Thyroid gland (tissue), 4 donors: Measurements from ENCODE around the gene ASCC3. TPM values are rescaled to one million over a fixed set of nuclear protein-coding genes. Genes with fewer than 3 reads are reported as not detected.

Experiments
- DNase-seq, 2 donors: peaks; one replicate each; pipeline ENCODE4 v3.0.0-alpha.2; 2019
- H3K27ac ChIP-seq, 3 donors: fragments of 200-600 bp; sonication (generic); 1 replicate in 2 of 3; 2 replicates in 1 of 3; pipeline ENCODE4 v1.5.1; 2016 to 2019; ENCODE audit warnings: mild to moderate bottlenecking in 1 of 3, moderate library complexity in 1 of 3
- H3K27me3 ChIP-seq: fragments of 200-600 bp; sonication (generic); one replicate; pipeline ENCODE4 v1.5.1; 2019
- H3K36me3 ChIP-seq, 2 donors: fragments of 200-600 bp; sonication (generic); one replicate each; pipeline ENCODE4 v1.5.1; 2016 to 2019
- H3K4me1 ChIP-seq, 2 donors: fragments of 200-600 bp; sonication (generic); one replicate each; pipeline ENCODE4 v1.5.1; 2017 to 2019
- H3K4me3 ChIP-seq, 3 donors: fragments of 200-600 bp; sonication (generic); replicated peaks in 1 of 3; 1 replicate in 2 of 3; 2 replicates in 1 of 3; pipeline ENCODE4 v1.5.1; 2016; ENCODE audit warnings: mild to moderate bottlenecking in 1 of 3
- H3K9me3 ChIP-seq: fragments of 200-600 bp; sonication (generic); one replicate; pipeline ENCODE4 v1.5.1; 2017
- CTCF ChIP-seq, 6 experiments: fragments of 200-600 bp in 3 of 6; fragments of 450-650 bp in 3 of 6; sonication (generic) in 3 of 6; IDR thresholded peaks; one replicate each; pipeline ENCODE4 v1.5.1; 2016 to 2019; ENCODE audit warnings: antibody characterized with exemption in 6 of 6, mild to moderate bottlenecking in 2 of 6, inconsistent platforms in 1 of 6, moderate library complexity in 1 of 6
- POLR2A ChIP-seq, 2 donors: fragments of 450-650 bp; IDR thresholded peaks; one replicate each; pipeline ENCODE4 v1.6.1; 2017; ENCODE audit warnings: antibody characterized with exemption in 2 of 2, mild to moderate bottlenecking in 2 of 2, moderate library complexity in 1 of 2
- WGBS, 2 donors: methylation state at CpG; one replicate each; pipeline ENCODE4 v1.1.5; 2017; 5-methylcytosine and 5-hydroxymethylcytosine counted together
- intact Hi-C: fragments of 100-400 bp; cut with DNase I; formaldehyde crosslinking; loops from one replicate; pipeline ENCODE4 v1.15.1; 2023
- total RNA-seq, 4 donors: library from RNA; depleted of rRNA; stranded (reverse); fragments of >200 nt; gene quantifications; one replicate each; pipeline ENCODE4 v1.2.3, GENCODE V29; 2016

Gene ASCC3
- total RNA-seq, 4 donors from 2014 or later = 27.3 to 40.1 (median 33.8) TPM

DNA sequence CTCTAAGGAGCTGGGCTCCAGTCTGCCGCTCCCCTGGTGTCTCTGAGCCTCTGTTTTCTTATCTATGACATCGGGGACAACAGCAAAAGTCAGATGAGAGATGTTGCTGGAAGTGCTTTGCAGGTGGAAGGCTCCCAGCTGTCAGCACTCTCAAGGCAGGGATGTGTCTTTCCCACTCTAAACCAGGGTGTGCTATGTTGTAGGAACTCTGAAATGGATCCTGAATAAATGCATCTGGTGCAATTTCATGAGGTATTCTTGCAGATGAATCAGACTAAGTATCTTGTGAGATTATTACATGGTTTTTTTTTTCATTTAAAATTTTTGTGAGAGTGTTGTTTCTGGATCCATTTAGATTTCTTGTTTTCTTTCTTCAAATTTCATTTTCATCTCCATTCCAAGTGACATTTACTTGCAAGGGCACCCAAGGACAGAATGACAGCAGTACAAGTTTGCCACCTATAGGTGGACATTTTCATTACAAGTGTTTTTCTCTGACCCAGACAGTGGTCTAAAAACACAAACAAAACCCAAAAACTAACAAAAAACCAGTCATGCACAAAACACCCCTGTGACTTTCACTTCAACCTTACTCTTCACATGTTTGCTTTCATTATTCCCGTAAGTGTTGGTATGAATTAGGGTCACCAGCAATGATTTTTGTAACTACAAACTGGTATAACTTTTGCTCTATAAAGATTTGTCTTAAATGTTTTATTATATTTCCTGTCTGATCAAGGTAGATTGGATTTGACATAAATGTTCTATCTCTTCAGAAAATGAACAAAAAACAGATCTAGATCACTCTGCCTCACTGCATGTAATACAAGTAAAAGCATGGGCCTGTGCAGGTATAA is 401.7 kb downstream of the ASCC3 start:
- no peak overlapping the region for H3K4me3 ChIP-seq
- no peak overlapping the region for H3K27ac ChIP-seq
- H3K4me1 ChIP-seq = peaks cover 0 to 11% of the 10 kb centered on the region in 2 donors
- no peak for TF ChIP-seq POLR2A (IDR thresholded peaks at IDR 0.05)
- peak in 5 of 6 experiments; percentile 37 to 86 (median 69) for TF ChIP-seq CTCF (IDR thresholded peaks at IDR 0.05)
- WGBS, 2 donors = 54 to 67% methylated on average over 3 of the region's 3 CpGs
- H3K36me3 ChIP-seq = no peaks in the 10 kb centered on the region
- no peak for DNase-seq
- no peaks in the 10 kb centered on the region for H3K9me3 ChIP-seq
- intact Hi-C loops = loop anchor here (5.0 kb wide), 1 partner anchor 362 kb away; no protein-coding TSS in a partner anchor
- H3K27me3 ChIP-seq = no peaks in the 10 kb centered on the region

- no peak for DNase-seq
- 84 to 89% methylated on average over 10 of the region's 10 CpGs for WGBS, 2 donors
- H3K9me3 ChIP-seq = no peaks in the 10 kb centered on the region
- TF ChIP-seq POLR2A (IDR thresholded peaks at IDR 0.05) = no peak
- no peak for TF ChIP-seq CTCF (IDR thresholded peaks at IDR 0.05)
- peaks cover 0 to 11% of the 10 kb centered on the region in 2 donors for H3K4me1 ChIP-seq
- no peak overlapping the region for H3K4me3 ChIP-seq
- no peak overlapping the region for H3K27ac ChIP-seq
- intact Hi-C loops = loop anchor here (5.0 kb wide), 1 partner anchor 358 kb away; no protein-coding TSS in a partner anchor
- H3K27me3 ChIP-seq = no peaks in the 10 kb centered on the region
- no peaks in the 10 kb centered on the region for H3K36me3 ChIP-seq
Measured at GRCh38 chr6:100475554-100476320, 405.4 kb downstream of the ASCC3 start.

DNA sequence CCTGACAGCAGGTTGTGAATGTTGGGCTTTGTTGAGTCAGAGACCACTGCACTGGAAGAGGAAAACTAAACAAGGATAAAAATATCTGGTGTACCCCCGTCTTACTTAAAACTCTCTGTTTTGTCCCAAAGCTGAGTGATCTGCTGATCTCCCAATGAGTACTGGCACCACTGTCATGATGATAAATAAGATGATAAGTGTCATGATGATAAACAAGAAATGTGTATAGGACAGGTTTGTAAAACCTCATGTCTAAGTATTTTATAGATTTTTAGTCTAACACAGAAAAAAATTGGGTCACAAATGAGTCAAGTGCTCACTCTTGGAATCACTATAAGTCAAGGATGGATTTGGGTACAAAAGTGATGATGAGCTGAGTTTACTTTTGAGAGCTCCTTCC is 407.9 kb downstream of the ASCC3 start:
- WGBS, 2 donors = 48 to 76% methylated on average over 1 of the region's 1 CpG

DNA sequence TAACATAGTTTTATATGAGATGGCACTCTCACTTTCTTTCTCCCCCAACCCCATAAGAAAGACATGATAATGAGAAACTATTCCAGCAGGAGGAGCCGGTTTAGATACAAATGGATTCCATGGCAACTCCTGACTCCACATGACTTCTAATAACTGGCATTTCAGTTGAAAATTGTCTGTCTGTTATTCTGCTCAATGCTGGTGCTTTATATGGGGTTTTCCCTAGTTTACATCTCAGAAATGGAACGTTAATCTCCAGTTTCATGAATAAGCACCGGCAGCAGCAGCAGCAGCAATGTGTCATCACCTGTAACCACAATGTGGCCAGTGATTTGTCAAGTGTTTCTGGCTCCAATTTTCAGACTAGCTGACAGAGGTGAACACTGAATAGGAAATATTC is 408.5 kb downstream of the ASCC3 start:
- H3K9me3 ChIP-seq = no peaks in the 10 kb centered on the region
- TF ChIP-seq CTCF (IDR thresholded peaks at IDR 0.05) (no peak), POLR2A (IDR thresholded peaks at IDR 0.05) (no peak)
- H3K4me1 ChIP-seq = no peaks in the 10 kb centered on the region
- no peak for DNase-seq
- H3K27ac ChIP-seq = no peak overlapping the region
- intact Hi-C loops = no loop called here
- no peak overlapping the region for H3K4me3 ChIP-seq
- H3K36me3 ChIP-seq = no peaks in the 10 kb centered on the region
- WGBS, 2 donors = 29 to 46% methylated on average over 3 of the region's 3 CpGs
- H3K27me3 ChIP-seq = peaks cover 18% of the 10 kb centered on the region

More for the DNA sequence above, 407.9 kb downstream of the ASCC3 start:
- H3K9me3 ChIP-seq = no peaks in the 10 kb centered on the region
- peaks cover 15% of the 10 kb centered on the region for H3K27me3 ChIP-seq
- TF ChIP-seq POLR2A (IDR thresholded peaks at IDR 0.05) (no peak), CTCF (IDR thresholded peaks at IDR 0.05) (no peak)
- no peak overlapping the region for H3K4me3 ChIP-seq
- H3K27ac ChIP-seq = no peak overlapping the region
- H3K4me1 ChIP-seq = no peaks in the 10 kb centered on the region
- intact Hi-C loops = no loop called here
- no peaks in the 10 kb centered on the region for H3K36me3 ChIP-seq
- DNase-seq = no peak
